IMR-90 (cell line): ENCODE results near the gene DNM3.

Source experiments
- BHLHE40 ChIP-seq: fragments of 150-350 bp; IDR thresholded peaks from 2 replicates; pipeline ENCODE4 v1.6.1; 2016; ENCODE audit warnings: mild to moderate bottlenecking, low read depth, low read length
- CTCF ChIP-seq: conservative IDR thresholded peaks from 2 replicates; pipeline ENCODE4 v1.5.1; 2012; ENCODE audit warnings: mild to moderate bottlenecking, low read depth, low read length, improper control_type of control experiment
- MXI1 ChIP-seq: IDR thresholded peaks from 2 replicates; pipeline ENCODE4 v1.6.1; 2012; ENCODE audit warnings: low read depth, mild to moderate bottlenecking, low read length, moderate library complexity, borderline replicate concordance
- POLR2A ChIP-seq: IDR thresholded peaks from 2 replicates; pipeline ENCODE4 v1.6.1; 2012; ENCODE audit warnings: mild to moderate bottlenecking, low read depth, low read length
- RAD21 ChIP-seq: IDR thresholded peaks from 2 replicates; pipeline ENCODE4 v1.6.1; 2012; ENCODE audit warnings: low read length, improper control_type of control experiment
- RCOR1 ChIP-seq: IDR thresholded peaks from 2 replicates; pipeline ENCODE4 v1.6.1; 2012; ENCODE audit warnings: mild to moderate bottlenecking, low read length, improper control_type of control experiment; ENCODE audit not compliant: insufficient replicate concordance
- RFX5 ChIP-seq: IDR thresholded peaks from 2 replicates; pipeline ENCODE4 v1.8.0; 2012; ENCODE audit warnings: low read depth, mild to moderate bottlenecking, low read length, moderate library complexity
- SMC3 ChIP-seq: fragments of 150-350 bp; IDR thresholded peaks from 2 replicates; pipeline ENCODE4 v1.6.1; 2016; ENCODE audit warnings: low read depth, mild to moderate bottlenecking, antibody characterized with exemption, low read length, moderate library complexity

DNA sequence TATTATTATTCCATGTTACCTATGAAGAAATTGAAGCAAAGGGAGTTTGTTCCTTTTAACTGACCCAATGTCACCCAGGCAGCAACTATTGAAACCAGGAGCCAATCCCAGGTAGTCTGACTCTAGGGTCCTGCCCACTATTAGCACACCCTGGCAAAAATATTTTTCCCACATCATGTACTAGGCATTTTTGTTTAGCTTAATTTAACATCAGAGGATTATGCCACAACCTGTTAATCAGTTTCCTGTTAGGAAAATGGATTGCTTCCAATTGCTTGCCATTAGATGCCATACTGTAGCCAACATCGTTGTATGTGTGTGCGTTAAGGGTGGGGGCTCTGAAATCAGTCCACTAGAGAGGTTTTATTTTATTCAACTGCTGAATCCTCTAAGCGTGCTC, 281.1 kb downstream of the DNM3 start:
- TF ChIP-seq SMC3 (no peak), POLR2A (no peak), RFX5 (no peak), CTCF (no peak), RAD21 (no peak), RCOR1 (no peak), MXI1 (no peak), BHLHE40 (no peak)
